HepG2 (cell line): ENCODE results near the gene FAM222B. TPM values are rescaled to one million over a fixed set of nuclear protein-coding genes. Genes with fewer than 3 reads are reported as not detected.

ENCODE experiments used
- ATAC-seq: fragments of 200-7000 bp; cut with Tn5 transposase; 3 replicates; pipeline ENCODE4 v1.9.1; 2020; ENCODE audit warnings: mild to moderate bottlenecking, moderate library complexity
- BruUV-seq: library from RNA; stranded (reverse); fragments of 400-500 nt; replicated peaks from 2 replicates; lab custom pipeline; 2021; lab: Mats Ljungman, UMichigan
- CTCF ChIA-PET: fragments of 300-600 bp; formaldehyde crosslinking; extraction: SDS; loops from one replicate; lab custom pipeline; 2021; ENCODE audit warnings: low total read pairs, inconsistent platforms, low intra/inter-chr PET ratio; lab: Yijun Ruan, JAX
- POLR2A ChIA-PET: fragments of 350-600 bp; sonication (Branson Sonifier 250); formaldehyde crosslinking; loops from one replicate; lab custom pipeline; 2020; ENCODE audit warnings: antibody characterized with exemption, inconsistent platforms; lab: Yijun Ruan, JAX
- DNase-seq: peaks from one replicate; pipeline ENCODE4 v3.0.0-alpha.2; 2015; ENCODE audit warnings: low spot score
- FAIRE-seq: peaks from 3 replicates; lab custom pipeline; 2011; peaks lifted over from hg19 to GRCh38; lab: Jason Lieb, UNC
- H2AFZ ChIP-seq: one replicate; pipeline ENCODE4 v1.6.1; 2011; ENCODE audit warnings: low read length, inconsistent platforms
- H3K27ac ChIP-seq: fragments of 300-600 bp; 3 replicates; pipeline ENCODE4 v1.8.0; 2011; ENCODE audit warnings: mixed run types, mild to moderate bottlenecking, mixed read lengths, low read length, inconsistent platforms; ENCODE audit not compliant: insufficient read depth; ENCODE audit errors: extremely low read length
- H3K27me3 ChIP-seq, 2 experiments: fragments of 200-600 bp in 1 of 2; 2 replicates in 1 of 2; 3 replicates in 1 of 2; pipeline versions ENCODE4 v1.6.0 to v1.8.0; 2011; ENCODE audit warnings: low read length in 2 of 2, mild to moderate bottlenecking in 2 of 2, moderate library complexity in 2 of 2, inconsistent platforms in 1 of 2; ENCODE audit not compliant: insufficient read depth in 2 of 2, control insufficient read depth in 1 of 2
- H3K36me3 ChIP-seq, 2 experiments: fragments of 200-600 bp in 1 of 2; replicated peaks in 1 of 2; 2 replicates in 1 of 2; 3 replicates in 1 of 2; pipeline versions ENCODE4 v1.5.1 to v1.8.0; 2011; ENCODE audit warnings: low read length in 2 of 2, inconsistent platforms in 1 of 2; ENCODE audit not compliant: insufficient read depth in 2 of 2, control insufficient read depth in 1 of 2
- H3K4me1 ChIP-seq: 2 replicates; pipeline ENCODE4 v1.5.1; 2012; ENCODE audit warnings: low read length, inconsistent platforms; ENCODE audit not compliant: insufficient read depth
- H3K4me2 ChIP-seq: 2 replicates; pipeline ENCODE4 v1.6.0; 2011; ENCODE audit warnings: low read depth, low read length, inconsistent platforms
- H3K4me3 ChIP-seq, 3 experiments: fragments of 200-600 bp in 1 of 3; sonication (generic), shearing (Covaris generic) in 1 of 3; replicated peaks in 1 of 3; 2 replicates each; pipeline ENCODE4 v1.5.1; 2011 to 2016; ENCODE audit warnings: low read length in 3 of 3, inconsistent platforms in 2 of 3, low read depth in 2 of 3, mild to moderate bottlenecking in 2 of 3, control low read depth in 1 of 3, mixed read lengths in 1 of 3; ENCODE audit not compliant: insufficient read depth in 1 of 3
- H3K79me2 ChIP-seq: one replicate; pipeline ENCODE4 v1.6.1; 2011; ENCODE audit warnings: low read length, inconsistent platforms; ENCODE audit not compliant: insufficient read depth
- H3K9ac ChIP-seq: 2 replicates; pipeline ENCODE4 v1.6.0; 2011; ENCODE audit warnings: mild to moderate bottlenecking, low read depth, low read length, inconsistent platforms; ENCODE audit not compliant: insufficient read depth
- H3K9me3 ChIP-seq: 2 replicates; pipeline ENCODE4 v1.5.1; 2012; ENCODE audit warnings: mild to moderate bottlenecking, low read length
- H4K20me1 ChIP-seq: 2 replicates; pipeline ENCODE4 v1.6.0; 2011; ENCODE audit warnings: inconsistent platforms, mild to moderate bottlenecking, low read length, moderate library complexity; ENCODE audit not compliant: insufficient read depth
- CCAR2 ChIP-seq: fragments of 200-400 bp; formaldehyde crosslinking; optimal IDR thresholded peaks from 2 replicates; pipeline ENCODE3; 2018; ENCODE audit warnings: low read depth, mild to moderate bottlenecking, low read length, moderate library complexity
- HBP1 ChIP-seq: IDR thresholded peaks from 2 replicates; pipeline ENCODE4 v1.6.1; 2016; ENCODE audit warnings: low read depth, control low read depth
- MED13 ChIP-seq: sonication (generic); formaldehyde crosslinking; IDR thresholded peaks from 2 replicates; pipeline ENCODE4 v1.5.0; 2020; ENCODE audit warnings: missing genetic modification reagents
- MXD4 ChIP-seq: IDR thresholded peaks from 2 replicates; pipeline ENCODE4 v1.6.1; 2016; ENCODE audit warnings: mild to moderate bottlenecking, missing biosample characterization, missing genetic modification reagents
- NCOA1 ChIP-seq: sonication (generic); formaldehyde crosslinking; IDR thresholded peaks from 2 replicates; pipeline ENCODE4 v1.9.0; 2021; ENCODE audit warnings: missing genetic modification reagents
- THYN1 ChIP-seq: sonication (generic); formaldehyde crosslinking; IDR thresholded peaks from 2 replicates; pipeline ENCODE4 v1.8.1; 2023; ENCODE audit warnings: low read depth, mild to moderate bottlenecking, moderate library complexity, missing genetic modification reagents, borderline replicate concordance
- ZFY ChIP-seq: sonication (generic); formaldehyde crosslinking; IDR thresholded peaks from 2 replicates; pipeline ENCODE4 v1.4.0; 2020; ENCODE audit warnings: missing genetic modification reagents
- ZKSCAN1 ChIP-seq: fragments of 150-350 bp; IDR thresholded peaks from 2 replicates; pipeline ENCODE4 v1.6.1; 2014; ENCODE audit warnings: low read length
- ZNF121 ChIP-seq: sonication (generic); formaldehyde crosslinking; IDR thresholded peaks from 2 replicates; pipeline ENCODE4 v1.5.0; 2020; ENCODE audit warnings: mild to moderate bottlenecking, missing genetic modification reagents
- ZNF276 ChIP-seq: sonication (generic); formaldehyde crosslinking; IDR thresholded peaks from 2 replicates; pipeline ENCODE4 v1.4.0; 2020; ENCODE audit warnings: mild to moderate bottlenecking, low read depth, missing genetic modification reagents
- ZNF280B ChIP-seq: sonication (generic); formaldehyde crosslinking; IDR thresholded peaks from 2 replicates; pipeline ENCODE4 v1.5.0; 2020; ENCODE audit warnings: missing genetic modification reagents, mild to moderate bottlenecking, borderline replicate concordance
- ZNF280D ChIP-seq: sonication (generic); formaldehyde crosslinking; IDR thresholded peaks from 2 replicates; pipeline ENCODE4 v1.5.1; 2020; ENCODE audit warnings: mild to moderate bottlenecking, missing genetic modification reagents
- ZNF3 ChIP-seq: IDR thresholded peaks from 2 replicates; pipeline ENCODE4 v1.7.0; 2017; ENCODE audit warnings: inconsistent platforms
- ZNF484 ChIP-seq: sonication (generic); formaldehyde crosslinking; IDR thresholded peaks from 2 replicates; pipeline ENCODE4 v1.5.1; 2020; ENCODE audit warnings: mild to moderate bottlenecking, low read depth, missing genetic modification reagents, borderline replicate concordance
- ZNF777 ChIP-seq: sonication (generic); formaldehyde crosslinking; IDR thresholded peaks from 2 replicates; pipeline ENCODE4 v1.4.0; 2020; ENCODE audit warnings: missing genetic modification reagents
- WGBS: methylation state at CpG from one replicate; pipeline ENCODE4 v1.1.6; 2017; ENCODE audit warnings: low lambda C conversion rate; 5-methylcytosine and 5-hydroxymethylcytosine counted together
- in situ Hi-C: cut with HindIII; loops from 2 replicates; pipeline ENCODE4 v1.10.0; 2017; ENCODE audit warnings: low pct_unique_long_range_greater_than_20kb; ENCODE audit not compliant: extremely low pct_ligation_motif_present
- intact Hi-C: fragments of 100-400 bp; cut with micrococcal nuclease; formaldehyde crosslinking; loops from one replicate; pipeline ENCODE4 v1.10.0; 2022; ENCODE audit not compliant: unreplicated experiment
- polyA plus RNA-seq, 8 experiments: library from polyadenylated mRNA; depleted of rRNA in 3 of 8; stranded (reverse) in 7 of 8; unstranded in 1 of 8; fragments of >200 nt; fragmentation: Illumina TruSeq in 4 of 8; extraction: Trizol in 4 of 8; gene quantifications; 2 replicates each; pipeline versions ENCODE4 v1.2.1 to v1.2.3, GENCODE V29; 2011 to 2016; ENCODE audit warnings: low read depth in 4 of 8, missing spikeins in 1 of 8, mixed read lengths in 1 of 8; ENCODE audit not compliant: insufficient read depth in 1 of 8
- total RNA-seq, 5 experiments: library from RNA; depleted of rRNA; stranded (reverse); fragments of >200 nt; fragmentation: Illumina TruSeq; extraction: Trizol; gene quantifications; 2 replicates each; pipeline ENCODE4 v1.2.3, GENCODE V29; 2016; ENCODE audit warnings: low read depth in 1 of 5

Gene FAM222B
- total and polyA plus RNA-seq, 2 of the 13 experiments (the other 11 are each of a cell fraction or from before 2014, with no cell fraction given): 3.5 to 7.3 TPM

- POLR2A ChIA-PET: interaction anchor here (1.2 to 1.4 kb wide), 2 partner anchors 12 to 22 kb away, joined by 3 to 5 read pairs; no protein-coding TSS in a partner anchor
- TSS peak; percentile 51 for BruUV-seq
- peaks cover 26 to 54% of the 10 kb centered on the region in 2 experiments for H3K36me3 ChIP-seq
- WGBS: 84% methylated on average over 9 of the region's 9 CpGs
- no peak overlapping the region for H3K4me2 ChIP-seq
- CTCF ChIA-PET: interaction anchor here (1.9 to 2.4 kb wide), 2 partner anchors 23 to 116 kb away, joined by 6 to 20 read pairs; partner anchors contain the start of gene DHRS13
- no peak overlapping the region for H2AFZ ChIP-seq
- H3K9me3 ChIP-seq: no peaks in the 10 kb centered on the region
- H3K4me1 ChIP-seq: no peaks in the 10 kb centered on the region
- no peak overlapping the region for H3K27ac ChIP-seq
- DNase-seq (no peak), ATAC-seq (no peak), FAIRE-seq (no peak)
- no peaks in the 10 kb centered on the region for H4K20me1 ChIP-seq
- H3K79me2 ChIP-seq: no peaks in the 10 kb centered on the region
- H3K27me3 ChIP-seq: no peaks in the 10 kb centered on the region
- in situ Hi-C loops (loop anchor here (10.0 to 25.0 kb wide), 2 partner anchors 115 to 243 kb away; partner anchors contain the start of gene BLTP2), intact Hi-C loops (loop anchor here (1.0 kb wide), 1 partner anchor 117 kb away; no protein-coding TSS in a partner anchor)
- no peak overlapping the region for H3K9ac ChIP-seq
- no peak overlapping the region for H3K4me3 ChIP-seq
- no peak for TF ChIP-seq ZNF484 (CRISPR knock-in tag)
- TF ChIP-seq NCOA1: no peak
- no peak for TF ChIP-seq ZNF280B
- TF ChIP-seq ZNF3 (CRISPR knock-in tag): no peak
- TF ChIP-seq ZNF280D: no peak
- TF ChIP-seq ZFY (CRISPR knock-in tag): no peak
- no peak for TF ChIP-seq ZNF276 (CRISPR knock-in tag)
- no peak for TF ChIP-seq THYN1 (CRISPR knock-in tag)
- TF ChIP-seq CCAR2: no peak
- TF ChIP-seq MED13 (CRISPR knock-in tag): no peak
- TF ChIP-seq ZKSCAN1: no peak
- TF ChIP-seq ZNF777: no peak
- TF ChIP-seq MXD4 (CRISPR knock-in tag): no peak
- TF ChIP-seq HBP1 (CRISPR knock-in tag): no peak
- TF ChIP-seq ZNF121: no peak
These were observed 37.4 kb upstream of the FAM222B start for GRCh38 chr17:28879886-28880571.
